Islet precursor cell (in vitro differentiated cells): ENCODE data around the gene TPCN2.
"Not testable (repeated sequence)": the region's sequence is repeated elsewhere in the genome, so short reads cannot be mapped to it uniquely, and the experiment has no call there.

Source experiments
- DNase-seq: peaks from one replicate; pipeline ENCODE4 v3.0.0-alpha.2; 2018

TPCN2 gene

DNA sequence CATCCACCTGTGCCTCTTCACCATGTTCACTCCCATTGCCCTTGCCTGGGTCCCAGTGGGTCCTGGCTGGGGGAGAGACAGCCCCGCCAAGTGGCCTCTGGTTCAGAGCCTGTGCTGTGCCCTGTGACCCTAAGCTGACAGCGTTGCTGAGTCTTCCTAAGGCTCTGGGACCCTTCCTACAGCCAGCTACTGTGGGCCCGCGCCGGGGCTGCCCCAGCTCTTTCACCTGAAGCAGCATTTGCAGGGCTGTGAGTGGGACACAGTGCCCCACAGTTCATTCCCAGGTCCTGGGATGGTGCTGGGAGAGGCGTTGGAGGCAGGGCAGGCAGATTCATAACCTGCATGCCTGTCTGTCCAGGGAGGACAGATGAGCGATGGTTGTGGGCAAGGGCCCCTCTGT is 10.7 kb downstream of the TPCN2 start:
- no peak for DNase-seq

DNA sequence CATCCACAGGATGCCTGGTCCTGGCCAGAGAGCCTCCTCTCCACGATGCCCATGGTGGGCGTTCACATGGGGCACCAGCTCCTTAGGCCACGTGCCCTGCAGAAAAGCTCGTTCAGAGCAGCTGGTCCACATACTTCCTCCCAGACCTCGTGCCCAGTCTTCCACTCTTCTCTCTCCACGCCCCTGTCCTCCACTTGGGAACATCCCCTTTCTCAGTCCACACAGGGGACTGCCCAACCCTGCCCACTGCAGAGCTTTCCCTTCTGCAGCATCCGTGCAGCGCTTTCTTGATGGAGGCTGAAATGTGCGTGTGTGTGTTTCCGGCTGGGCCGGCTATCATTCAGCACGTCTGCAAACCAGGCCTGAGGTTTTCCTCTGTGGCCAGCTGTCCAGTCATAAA is 11.3 kb downstream of the TPCN2 start:
- DNase-seq, result no peak

DNA sequence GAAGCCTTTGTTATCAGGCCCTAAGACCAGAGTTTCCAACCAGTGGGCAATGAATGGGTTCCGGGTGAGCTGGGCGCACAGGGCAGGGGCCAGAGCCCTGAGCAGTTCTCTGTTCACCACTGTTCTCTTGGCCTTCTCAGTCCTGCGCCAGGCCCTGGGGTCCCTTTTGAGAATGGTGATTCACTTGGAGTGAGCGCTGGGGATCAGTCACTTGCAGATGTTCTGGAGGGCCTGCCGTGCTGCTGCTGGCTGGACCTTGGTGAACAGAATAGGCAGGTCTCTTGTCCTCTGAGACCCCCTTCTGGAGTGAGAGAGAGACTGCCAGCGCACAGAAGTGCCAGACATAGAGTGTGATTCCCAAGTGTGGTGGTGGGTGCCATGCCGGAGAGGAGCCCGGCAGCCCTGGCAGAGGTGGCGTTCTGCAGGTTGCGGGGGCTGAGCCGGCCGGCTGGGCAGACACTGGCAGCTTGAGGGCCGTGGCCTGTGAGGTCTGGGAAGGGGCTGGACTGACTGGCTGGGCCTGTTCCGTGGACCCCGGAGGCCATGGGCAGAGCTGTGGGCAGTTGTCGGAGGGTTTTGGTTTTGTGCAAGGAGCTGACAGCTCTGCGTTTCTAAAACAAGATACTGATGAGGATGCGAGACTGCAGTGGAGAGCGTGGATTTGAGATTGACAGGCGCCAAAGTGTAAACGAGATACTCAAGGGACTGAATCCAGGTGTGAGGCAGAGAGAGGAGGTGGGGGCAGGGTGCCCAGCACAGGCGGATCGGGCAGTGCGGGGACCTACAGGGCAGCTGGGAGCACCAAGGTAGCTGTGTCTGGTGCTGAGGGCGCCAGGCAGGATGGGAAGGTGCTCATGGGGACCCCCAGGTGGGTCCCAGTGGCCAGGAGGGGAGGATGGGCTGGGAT is 12.3 kb downstream of the TPCN2 start:
- DNase-seq, result no peak

DNA sequence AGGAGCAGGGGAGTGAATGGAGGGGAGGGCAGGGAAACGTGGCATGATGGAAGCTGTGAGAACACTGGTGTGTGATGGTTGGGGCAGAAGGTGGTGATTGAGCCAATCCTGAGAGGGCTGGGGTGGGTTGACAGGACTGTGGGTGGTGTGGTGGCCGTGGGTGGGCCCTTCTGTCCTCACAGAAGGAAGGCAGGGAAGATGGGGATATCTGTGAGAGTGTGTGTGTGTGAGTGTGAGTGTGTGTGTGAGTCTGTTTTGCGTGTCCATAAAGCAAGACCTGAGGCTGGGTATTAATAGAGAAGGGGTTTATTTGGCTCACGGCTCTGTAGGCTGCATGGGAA is 13.0 kb downstream of the TPCN2 start:
- DNase-seq, result no peak

DNA sequence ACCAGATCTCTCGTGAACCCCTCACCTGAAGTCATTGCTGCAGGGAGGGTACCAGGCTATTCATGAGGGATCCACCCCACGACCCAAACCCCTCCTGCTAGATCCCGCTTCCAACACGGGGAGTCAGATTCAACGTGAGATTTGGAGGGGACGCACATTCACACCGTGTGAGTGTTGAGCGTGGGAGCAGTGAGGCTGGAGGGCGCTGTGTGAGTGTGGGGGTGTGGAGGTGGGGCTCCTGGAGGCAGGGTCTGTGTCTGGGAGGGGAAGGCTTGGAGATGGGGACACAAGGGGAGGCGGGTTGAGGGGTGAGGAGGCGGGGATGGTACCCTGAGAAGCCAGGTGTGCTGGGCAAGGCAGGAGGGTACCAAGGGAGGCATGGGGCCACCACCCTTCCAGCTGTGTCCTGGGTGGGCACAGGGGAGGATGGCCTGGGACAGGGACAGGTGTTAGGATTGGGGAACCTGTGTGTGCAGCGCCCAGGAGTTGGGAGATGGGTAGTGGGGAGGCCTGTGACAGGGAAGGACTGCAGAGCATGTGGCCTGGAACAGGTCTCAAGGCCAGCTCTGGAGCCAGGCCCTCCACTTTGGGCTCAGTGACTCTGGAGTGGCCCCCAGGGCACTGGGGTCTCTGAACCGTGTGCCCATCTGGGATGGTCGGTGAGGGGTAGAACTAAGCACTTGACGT is 13.6 kb downstream of the TPCN2 start:
- no peak for DNase-seq

DNA sequence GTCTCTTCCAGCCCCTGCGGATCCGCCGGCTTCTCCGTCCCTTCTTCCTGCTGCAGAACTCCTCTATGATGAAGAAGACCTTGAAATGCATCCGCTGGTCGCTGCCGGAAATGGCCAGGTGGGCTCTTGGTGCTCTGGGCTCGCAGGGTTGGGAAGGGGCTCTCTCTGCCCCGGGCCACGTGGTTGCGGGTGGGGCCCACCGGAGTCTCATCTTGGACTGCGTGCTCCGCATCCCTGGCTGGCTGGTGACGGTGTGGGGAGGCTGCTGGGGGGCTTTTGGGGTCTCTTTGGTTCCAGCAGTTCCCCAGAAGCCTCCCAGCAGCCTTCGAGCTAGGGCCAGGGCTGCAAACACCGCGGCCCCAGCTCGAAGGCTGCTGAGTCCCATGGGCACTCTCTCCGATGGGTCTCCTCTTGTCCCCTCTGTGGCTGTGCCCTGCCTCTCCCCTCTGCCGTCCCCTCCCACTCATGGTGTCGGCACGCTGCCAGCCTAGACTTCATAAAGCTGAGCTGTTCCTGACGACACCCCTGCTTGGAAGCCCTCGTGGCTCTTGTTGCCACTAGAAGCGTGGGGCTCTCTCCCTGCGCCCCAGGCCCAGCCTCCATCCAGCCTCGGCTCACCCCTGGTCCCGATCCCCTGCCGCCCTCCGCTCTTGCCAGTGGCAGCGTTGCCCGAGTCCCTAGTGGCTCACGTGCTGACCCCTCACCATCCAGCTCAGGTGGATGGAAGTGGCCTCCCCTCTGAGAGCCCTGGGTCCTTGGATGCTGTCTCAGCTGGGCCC is 14.3 kb downstream of the TPCN2 start:
- no peak for DNase-seq

DNA sequence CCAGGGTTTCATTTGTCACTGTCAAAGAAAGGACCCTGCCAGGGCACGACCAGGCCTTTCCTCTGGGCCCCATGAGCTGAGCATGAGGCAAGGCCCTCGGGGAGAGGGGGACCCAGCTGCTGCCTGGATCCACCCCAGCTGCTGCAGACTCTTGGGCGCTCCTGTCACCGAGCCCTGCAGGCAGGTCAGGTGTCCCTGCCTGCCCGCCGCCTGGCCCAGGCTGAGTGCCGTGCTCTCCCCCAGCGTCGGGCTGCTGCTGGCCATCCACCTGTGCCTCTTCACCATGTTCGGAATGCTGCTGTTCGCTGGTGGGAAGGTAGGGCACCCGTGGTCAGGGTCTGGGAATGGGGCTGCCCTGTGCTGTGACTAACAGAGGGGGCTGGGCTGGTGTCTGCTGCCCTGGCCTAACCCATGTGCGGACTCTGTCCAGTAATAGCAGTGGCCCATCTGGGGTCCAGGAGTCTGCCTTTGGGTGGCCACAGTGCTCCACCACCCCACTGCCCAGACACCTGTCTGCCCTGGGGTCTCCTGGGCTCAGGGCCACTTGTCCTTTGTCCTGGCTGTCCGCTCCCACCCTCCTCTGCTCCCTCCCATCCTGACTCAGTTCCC is 15.0 kb downstream of the TPCN2 start:
- no peak for DNase-seq

DNA sequence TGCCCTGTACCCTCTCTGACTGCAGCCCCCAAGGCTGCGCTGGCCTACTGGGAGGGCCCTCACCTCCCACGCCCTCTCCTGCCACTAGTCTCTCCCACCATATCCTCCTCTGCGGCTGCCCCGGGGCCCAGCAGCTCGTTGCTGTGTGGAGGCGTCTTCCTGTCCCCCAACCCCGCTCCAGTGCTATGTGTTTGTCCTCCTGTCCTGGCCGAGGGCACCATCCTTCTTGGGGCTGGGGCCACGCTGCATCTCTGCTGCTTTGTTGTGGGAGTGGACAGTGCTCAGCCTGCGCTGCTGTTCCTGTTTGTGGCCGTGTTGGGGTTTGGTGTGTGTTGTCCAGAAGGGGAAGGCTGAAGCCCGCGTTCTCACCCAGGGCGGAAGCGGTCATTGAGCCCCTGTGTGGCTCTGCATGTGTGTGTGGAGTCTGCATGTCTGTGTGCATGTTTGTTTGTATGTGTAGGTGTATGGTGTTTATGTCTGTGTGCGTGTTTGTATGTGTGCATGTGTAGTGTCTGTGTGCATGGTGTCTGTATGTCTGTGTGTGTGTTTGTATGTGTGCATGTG is 15.7 kb downstream of the TPCN2 start:
- no peak for DNase-seq

DNA sequence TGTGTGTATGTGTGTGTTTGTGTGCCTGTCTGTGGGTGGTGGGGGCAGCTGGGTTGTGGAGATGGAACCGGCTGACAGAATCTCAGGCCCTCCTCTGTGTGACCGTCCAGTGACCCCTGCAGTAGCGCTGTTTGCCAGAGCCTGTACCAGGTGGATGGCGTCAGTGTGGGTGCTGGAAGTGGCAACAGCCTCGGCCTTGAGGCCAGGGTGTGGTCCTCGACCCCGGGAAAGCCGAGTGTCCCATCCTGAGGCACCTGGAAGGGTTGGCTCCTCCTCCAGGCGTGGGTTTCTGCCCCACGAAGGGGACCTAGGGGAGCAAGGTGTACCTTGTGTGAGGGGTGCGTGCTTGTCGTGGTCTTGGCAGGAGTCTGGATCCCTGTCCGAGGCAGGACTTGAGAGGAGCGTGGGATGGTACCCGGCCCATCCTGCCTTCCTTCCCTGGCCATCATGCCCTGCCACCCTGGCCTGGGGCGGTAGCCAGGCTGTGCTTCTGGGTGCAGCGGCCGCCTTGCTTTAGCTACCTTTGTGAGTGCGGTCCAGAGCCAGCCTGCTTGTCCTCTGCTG is 16.5 kb downstream of the TPCN2 start:
- no peak for DNase-seq

DNA sequence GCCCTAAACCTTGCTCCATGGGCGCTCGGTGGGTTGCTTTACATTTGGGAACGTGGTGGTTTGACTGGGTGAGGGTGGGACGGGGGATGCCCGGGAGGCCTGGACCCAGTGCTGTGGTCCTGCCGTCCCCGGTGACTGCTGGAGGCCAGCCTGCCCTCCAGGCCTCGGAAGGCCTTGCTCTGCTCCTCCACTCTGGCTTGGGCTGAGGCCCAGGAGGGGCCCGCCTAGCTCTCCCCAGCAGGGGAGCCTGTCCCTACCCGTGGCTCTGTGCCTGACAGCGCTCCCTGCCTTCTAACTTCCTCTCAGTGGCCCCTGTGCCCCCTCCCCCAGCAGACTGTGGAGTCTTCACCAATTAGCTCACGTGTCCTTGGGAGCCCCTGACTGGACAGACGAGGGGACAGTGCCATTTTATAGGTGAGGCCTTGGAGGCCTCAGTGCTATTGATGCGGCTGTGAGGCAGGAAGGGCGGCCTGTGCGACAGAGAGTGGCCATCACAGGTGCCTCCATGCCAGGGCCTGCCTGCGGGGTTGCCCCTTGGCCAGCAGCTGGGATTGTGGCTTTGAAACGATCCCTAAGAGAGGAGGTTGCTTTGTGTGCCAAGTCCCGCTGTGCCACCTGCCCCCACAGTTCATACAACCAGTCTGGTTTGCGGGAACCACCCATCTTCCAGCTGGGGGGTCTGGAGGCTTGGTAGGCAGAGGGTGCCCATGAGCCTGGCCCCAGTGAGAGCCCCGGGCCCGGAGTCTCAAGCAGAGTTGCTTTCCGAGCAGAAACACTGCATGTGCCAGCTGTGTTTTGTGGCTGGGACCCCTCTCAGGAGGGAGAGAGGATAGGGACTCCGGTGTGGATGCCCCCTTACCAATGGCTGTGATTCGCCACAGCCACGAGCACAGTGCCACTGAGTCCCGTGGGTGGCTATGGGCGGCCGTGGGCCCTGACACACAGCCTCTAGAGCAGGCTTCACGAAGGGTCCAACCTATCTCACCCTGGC is 17.7 kb downstream of the TPCN2 start:
- no peak for DNase-seq

DNA sequence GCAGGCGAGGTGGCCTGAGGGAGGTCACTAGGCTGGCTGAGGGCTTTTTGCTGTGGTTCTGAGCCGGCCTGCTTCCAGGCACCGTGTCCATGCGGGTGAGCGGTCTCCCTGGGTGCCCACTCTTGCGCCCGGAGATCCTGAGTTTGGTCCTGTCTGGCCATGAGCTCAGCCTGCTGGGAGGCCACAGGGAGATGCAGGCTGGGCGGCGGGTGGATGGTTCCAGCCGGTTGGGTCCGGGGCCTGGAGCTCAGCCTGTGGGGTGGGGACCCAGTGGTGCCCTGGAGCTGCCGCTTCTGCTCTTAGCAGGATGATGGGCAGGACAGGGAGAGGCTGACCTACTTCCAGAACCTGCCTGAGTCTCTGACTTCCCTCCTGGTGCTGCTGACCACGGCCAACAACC is 18.5 kb downstream of the TPCN2 start:
- no peak for DNase-seq

DNA sequence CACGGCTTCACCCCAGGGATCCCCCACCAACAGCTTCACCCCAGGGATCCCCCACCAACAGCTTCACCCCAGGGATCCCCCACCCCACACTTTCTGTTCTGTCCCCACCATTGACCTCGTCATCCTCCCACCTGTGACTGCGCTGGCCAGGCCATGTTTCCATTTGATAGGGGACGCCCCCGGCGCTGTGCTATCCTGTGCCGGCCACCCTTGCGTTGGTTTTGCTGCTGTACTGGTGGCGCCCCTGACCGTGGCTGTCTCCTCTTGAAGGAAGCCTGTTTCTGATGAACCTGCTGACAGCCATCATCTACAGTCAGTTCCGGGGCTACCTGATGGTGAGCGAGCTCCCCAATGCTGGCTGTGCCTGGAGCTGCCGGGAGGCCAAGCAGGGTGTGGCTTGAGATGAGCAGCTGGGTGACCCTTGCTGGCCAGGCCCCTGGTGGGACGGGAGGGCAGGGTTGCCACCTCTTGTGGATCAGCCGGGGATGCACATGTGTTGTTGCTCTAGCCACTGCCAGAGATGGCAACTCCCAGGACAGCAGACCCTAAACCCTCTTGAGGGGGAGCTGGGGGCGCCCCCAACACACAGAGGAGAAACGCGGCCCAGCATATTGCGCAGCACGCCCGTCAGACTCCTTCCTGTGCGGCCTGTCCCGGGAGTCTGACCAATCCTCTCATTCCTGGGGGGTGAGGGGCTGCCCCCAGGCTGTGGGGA is 22.5 kb downstream of the TPCN2 start:
- no peak for DNase-seq

DNA sequence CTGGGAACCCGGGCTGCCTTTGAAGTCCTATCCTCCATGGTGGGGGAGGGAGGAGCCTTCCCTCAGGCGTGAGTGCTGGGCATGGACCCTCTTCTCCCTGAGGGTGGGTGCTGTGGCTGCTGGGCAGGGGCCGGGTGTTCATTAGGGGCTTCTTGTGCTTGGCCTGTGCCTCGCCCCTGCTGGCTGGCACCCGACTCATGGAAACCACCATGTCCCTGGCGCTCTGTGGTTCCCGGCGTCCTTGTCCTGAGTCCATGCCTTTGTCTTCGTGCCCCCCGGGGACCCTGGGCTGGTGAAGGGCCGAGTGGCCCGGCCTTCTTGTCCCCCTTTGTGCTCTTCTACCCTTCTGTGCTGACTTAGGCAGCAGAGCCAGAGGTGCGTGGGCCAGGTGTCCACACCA is 23.2 kb downstream of the TPCN2 start:
- DNase-seq, result no peak

DNA sequence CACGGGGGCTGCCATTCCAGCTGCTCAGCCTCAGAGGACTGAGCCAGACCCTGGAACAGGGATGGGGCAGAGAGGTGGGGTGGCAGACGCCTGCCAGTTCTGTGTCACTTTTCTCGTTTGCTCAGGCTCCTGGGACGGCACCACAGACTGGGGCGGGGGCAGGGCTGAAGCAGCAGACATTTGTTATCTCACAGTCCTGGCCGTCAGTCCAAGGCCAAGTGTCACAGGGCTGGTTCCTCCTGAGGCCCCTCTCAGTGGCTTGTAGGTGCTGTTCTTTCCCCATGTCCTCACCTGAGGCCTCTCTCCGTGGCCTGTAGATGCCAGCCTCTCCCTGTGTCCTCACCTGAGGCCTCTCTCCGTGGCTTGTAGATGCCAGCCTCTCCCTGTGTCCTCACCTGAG is 24.7 kb downstream of the TPCN2 start:
- no peak for DNase-seq

DNA sequence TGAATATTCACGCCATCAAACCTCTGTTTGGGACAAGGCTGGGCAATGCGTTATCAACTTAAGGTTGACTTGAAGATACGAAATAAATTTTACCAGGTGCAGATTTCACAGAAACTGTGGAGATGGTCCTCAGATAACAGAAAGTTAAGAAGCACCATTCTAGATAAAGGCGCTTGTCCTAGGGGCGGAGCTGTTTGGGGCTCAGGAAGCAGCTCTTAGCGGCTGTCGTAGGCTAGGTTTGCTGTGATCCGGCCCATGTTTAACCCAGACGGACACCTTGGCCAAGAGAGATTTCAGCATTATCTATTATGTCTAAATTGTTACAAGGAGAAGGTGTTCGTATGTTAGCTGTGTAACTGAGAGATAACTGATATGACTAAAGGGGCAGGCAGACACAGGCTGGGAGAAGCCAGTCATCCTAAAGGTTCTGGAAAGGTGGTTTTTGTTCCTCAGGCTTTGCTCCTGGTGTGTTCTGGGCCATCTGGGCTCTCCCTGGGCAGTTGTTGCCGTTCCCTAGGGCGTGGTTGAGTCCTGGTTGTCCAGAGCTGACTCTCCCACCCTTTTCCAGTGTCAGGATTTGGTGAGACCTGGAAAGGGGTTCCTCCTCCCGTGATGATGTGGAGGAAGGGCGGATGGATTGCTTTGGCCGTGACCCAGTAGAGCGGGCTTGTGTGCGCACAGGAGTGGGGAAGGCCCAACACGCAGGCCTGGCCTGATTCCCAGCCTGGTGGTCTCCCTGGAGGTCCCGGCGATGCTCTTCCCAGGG is 25.8 kb downstream of the TPCN2 start:
- DNase-seq, result no peak

DNA sequence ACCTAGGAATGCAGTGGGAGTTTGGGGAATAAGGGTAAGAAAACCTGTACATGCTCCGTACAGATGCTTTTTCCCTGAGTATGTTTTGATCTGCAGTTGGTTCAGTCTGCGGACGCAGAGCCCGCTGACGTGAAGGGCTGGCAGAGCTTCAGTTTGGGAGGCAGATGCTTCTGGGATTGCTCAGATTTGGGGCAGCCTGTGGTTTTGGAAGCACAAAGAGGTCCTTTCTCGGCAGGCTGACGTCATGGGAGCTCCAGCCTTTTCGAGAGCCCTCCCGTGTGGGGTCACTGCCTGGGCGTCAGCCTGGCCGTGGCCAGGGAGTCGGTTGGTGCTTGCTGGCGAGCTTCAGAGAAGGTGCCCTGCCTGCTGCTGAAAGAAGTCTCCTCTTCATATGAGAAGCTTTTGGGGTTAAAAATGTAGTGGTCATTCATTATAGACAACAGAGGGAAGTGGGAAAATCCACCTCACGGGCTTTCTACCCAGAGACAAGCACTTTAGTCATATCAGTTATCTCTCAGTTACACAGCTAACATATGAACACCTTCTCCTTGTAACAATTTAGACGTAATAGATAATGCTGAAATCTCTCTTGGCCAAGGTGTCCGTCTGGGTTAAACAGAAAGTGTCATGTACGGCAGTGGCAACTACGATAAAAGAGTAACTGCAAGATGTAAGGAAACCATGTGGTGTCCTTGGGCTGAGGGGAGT is 26.8 kb downstream of the TPCN2 start:
- DNase-seq, result no peak

DNA sequence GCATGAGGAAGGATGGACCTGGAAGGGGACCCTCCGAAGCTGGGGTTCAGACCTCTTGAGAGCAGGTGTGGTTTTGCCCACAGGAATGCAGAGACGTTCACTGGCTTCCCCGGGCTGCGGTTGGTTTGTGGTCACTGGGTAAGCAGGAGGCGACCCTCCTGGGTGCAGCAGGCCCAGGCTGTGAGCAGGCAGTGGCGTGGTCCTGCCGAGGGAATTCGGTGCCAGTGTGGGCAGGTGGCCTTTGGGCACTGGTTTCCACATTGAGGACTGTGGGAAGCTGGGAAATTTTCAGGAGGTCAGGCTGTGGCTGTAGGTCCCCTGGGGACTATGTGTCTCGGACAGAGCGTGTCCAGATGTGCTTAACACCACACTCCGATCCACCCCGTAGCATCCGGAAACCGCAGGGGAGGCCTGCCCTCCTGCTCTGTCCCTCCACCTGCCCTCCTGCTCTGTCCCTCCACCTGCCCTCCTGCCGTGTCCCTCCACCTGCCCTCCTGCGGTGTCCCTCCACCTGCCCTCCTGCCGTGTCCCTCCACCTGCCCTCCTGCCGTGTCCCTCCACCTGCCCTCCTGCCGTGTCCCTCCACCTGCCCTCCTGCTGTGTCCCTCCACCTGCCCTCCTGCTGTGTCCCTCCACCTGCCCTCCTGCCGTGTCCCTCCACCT is 27.5 kb downstream of the TPCN2 start:
- DNase-seq, result no peak

DNA sequence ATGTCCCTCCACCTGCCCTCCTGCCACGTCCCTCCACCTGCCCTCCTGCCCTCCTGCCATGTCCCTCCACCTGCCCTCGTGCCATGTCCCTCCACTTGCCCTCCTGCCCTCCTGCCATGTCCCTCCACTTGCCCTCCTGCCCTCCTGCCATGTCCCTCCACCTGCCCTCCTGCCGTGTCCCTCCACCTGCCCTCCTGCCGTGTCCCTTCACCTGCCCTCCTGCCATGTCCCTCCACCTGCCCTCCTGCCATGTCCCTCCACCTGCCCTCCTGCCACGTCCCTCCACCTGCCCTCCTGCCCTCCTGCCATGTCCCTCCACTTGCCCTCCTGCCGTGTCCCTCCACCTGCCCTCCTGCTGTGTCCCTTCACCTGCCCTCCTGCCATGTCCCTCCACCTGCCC is 28.2 kb downstream of the TPCN2 start:
- not testable (repeated sequence) for DNase-seq

DNA sequence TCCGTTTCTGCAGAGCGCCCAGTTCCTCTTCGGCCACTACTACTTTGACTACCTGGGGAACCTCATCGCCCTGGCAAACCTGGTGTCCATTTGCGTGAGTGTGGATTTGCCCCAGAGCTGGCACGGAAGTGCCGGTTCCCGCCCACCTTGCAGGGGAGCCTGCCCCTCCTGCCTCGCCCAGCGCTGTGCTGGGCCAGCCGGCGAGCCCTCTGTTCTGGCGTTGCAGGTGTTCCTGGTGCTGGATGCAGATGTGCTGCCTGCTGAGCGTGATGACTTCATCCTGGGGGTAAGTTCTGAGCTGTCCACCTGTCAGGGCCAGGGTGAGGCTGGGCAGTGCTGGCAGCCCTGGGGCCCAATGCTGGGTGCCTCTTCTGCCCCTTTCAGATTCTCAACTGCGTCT is 29.8 kb downstream of the TPCN2 start:
- DNase-seq, result no peak
